Neural progenitor cell (in vitro differentiated cells): ENCODE data around the gene ACOX3. TPM values are rescaled to one million over a fixed set of nuclear protein-coding genes. Genes with fewer than 3 reads are reported as not detected.
A peak's percentile ranks its signal among the peaks of the same experiment; 100 is the strongest.

Experiments used
- DNase-seq: peaks from one replicate; pipeline ENCODE4 v3.0.0-alpha.2; 2016; ENCODE audit warnings: low spot score
- H2AFZ ChIP-seq: fragments of 200-600 bp; sonication (generic); replicated peaks from 2 replicates; pipeline ENCODE4 v1.6.1; 2016; ENCODE audit warnings: antibody characterized with exemption
- H3F3A ChIP-seq: fragments of 200-600 bp; sonication (generic); 2 replicates; pipeline ENCODE4 v1.6.1; 2016; ENCODE audit warnings: antibody characterized with exemption, low read depth
- H3K27ac ChIP-seq: fragments of 200-600 bp; sonication (generic); 2 replicates; pipeline ENCODE4 v1.5.1; 2016; ENCODE audit warnings: mild to moderate bottlenecking
- H3K27me3 ChIP-seq: fragments of 200-600 bp; sonication (generic); 2 replicates; pipeline ENCODE4 v1.6.1; 2016; ENCODE audit warnings: mild to moderate bottlenecking, moderate library complexity
- H3K36me3 ChIP-seq: fragments of 200-600 bp; sonication (generic); 2 replicates; pipeline ENCODE4 v1.5.1; 2016
- H3K4me1 ChIP-seq: fragments of 200-600 bp; sonication (generic); 2 replicates; pipeline ENCODE4 v1.6.1; 2016; ENCODE audit warnings: mixed run types
- H3K4me2 ChIP-seq: fragments of 200-600 bp; sonication (generic); 2 replicates; pipeline ENCODE4 v1.6.1; 2016
- H3K4me3 ChIP-seq: fragments of 200-600 bp; sonication (generic); 2 replicates; pipeline ENCODE4 v1.5.1; 2016
- H3K79me2 ChIP-seq: fragments of 200-600 bp; sonication (generic); 2 replicates; pipeline ENCODE4 v1.6.1; 2016; ENCODE audit warnings: low read depth
- H3K9ac ChIP-seq: fragments of 200-600 bp; sonication (generic); 2 replicates; pipeline ENCODE4 v1.6.1; 2016
- H3K9me3 ChIP-seq: fragments of 200-600 bp; sonication (generic); 2 replicates; pipeline ENCODE4 v1.5.1; 2016; ENCODE audit warnings: low read depth
- H4K20me1 ChIP-seq: fragments of 200-600 bp; sonication (generic); 2 replicates; pipeline ENCODE4 v1.6.1; 2016; ENCODE audit warnings: low read depth
- H3K27ac Mint-ChIP-seq: 3 replicates; pipeline ENCODE4 v1.8.0; 2021; ENCODE audit warnings: mixed read lengths
- H3K27me3 Mint-ChIP-seq: 2 replicates; pipeline ENCODE4 v1.8.0; 2022; ENCODE audit warnings: low read depth, mild to moderate bottlenecking, inconsistent platforms, moderate library complexity, mixed read lengths; ENCODE audit not compliant: insufficient read depth
- H3K36me3 Mint-ChIP-seq: 3 replicates; pipeline ENCODE4 v1.8.0; 2021; ENCODE audit warnings: mixed read lengths
- H3K4me1 Mint-ChIP-seq: 3 replicates; pipeline ENCODE4 v1.8.0; 2021; ENCODE audit warnings: mixed read lengths
- H3K4me3 Mint-ChIP-seq: 3 replicates; pipeline ENCODE4 v1.8.0; 2021; ENCODE audit warnings: mild to moderate bottlenecking, moderate library complexity, mixed read lengths
- H3K9me3 Mint-ChIP-seq: 3 replicates; pipeline ENCODE4 v1.8.0; 2020; ENCODE audit warnings: mixed read lengths
- EZH2 ChIP-seq: fragments of 200-600 bp; sonication (generic); IDR thresholded peaks from 2 replicates; pipeline ENCODE4 v1.6.1; 2017; ENCODE audit warnings: antibody characterized with exemption, mild to moderate bottlenecking, moderate library complexity
- EZH2phosphoT487 ChIP-seq: fragments of 200-600 bp; sonication (generic); IDR thresholded peaks from 2 replicates; pipeline ENCODE4 v1.6.1; 2017; ENCODE audit warnings: antibody characterized with exemption
- total RNA-seq: library from RNA; depleted of rRNA; stranded (reverse); fragments of >200 nt; gene quantifications from 2 replicates; pipeline ENCODE4 v1.2.3, GENCODE V29; 2015; ENCODE audit warnings: low replicate concordance
- TF ChIP-seq, protein P1 (sequence below): fragments of 200-600 bp; sonication (generic); IDR thresholded peaks from 2 replicates; pipeline ENCODE4 v1.5.1; 2017; ENCODE audit warnings: antibody characterized with exemption, mild to moderate bottlenecking

Gene ACOX3
- total RNA-seq, 1 donor from 2014 or later: 14.0 TPM

DNA sequence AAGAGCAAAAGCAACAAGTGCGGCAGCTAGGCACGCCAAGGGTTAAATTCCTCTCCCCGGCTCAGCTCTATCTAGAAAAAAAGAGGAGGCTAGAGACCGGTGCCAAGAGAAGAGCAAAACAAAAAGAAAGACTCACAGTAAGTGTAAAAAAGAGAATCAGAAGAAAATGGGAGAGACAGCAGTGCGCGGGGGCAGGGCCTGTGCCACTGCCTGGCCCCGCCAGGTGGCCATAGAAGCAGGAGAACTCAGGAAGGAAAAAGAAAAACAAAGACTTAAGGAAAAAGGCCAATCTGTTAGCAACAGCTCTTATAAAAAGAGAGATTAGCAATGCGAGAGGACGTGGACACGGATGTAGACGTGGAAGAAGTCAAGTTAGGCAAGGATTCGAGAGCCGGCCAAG, 3.2 kb downstream of the ACOX3 start:
- H3K9me3 Mint-ChIP-seq: peaks cover 10% of the 10 kb centered on the region
- peak overlapping the region; percentile 81 for H2AFZ ChIP-seq
- no peak overlapping the region for H3K9ac ChIP-seq
- H3K27ac ChIP-seq: peak overlapping the region; percentile 76
- H3K4me2 ChIP-seq: peak overlapping the region; percentile 76
- peaks cover 8% of the 10 kb centered on the region for H4K20me1 ChIP-seq
- peak; percentile 64 for DNase-seq
- H3K9me3 ChIP-seq: peaks cover 8% of the 10 kb centered on the region
- H3K36me3 Mint-ChIP-seq: peaks cover 2% of the 10 kb centered on the region
- H3K4me3 Mint-ChIP-seq: peak overlapping the region; percentile 53
- H3K27me3 ChIP-seq: no peaks in the 10 kb centered on the region
- peak overlapping the region; percentile 46 for H3K4me3 ChIP-seq
- peaks cover 55% of the 10 kb centered on the region for H3F3A ChIP-seq
- peaks cover 50% of the 10 kb centered on the region for H3K4me1 Mint-ChIP-seq
- H3K27ac Mint-ChIP-seq: peak overlapping the region; percentile 65
- TF ChIP-seq, protein P1, sequence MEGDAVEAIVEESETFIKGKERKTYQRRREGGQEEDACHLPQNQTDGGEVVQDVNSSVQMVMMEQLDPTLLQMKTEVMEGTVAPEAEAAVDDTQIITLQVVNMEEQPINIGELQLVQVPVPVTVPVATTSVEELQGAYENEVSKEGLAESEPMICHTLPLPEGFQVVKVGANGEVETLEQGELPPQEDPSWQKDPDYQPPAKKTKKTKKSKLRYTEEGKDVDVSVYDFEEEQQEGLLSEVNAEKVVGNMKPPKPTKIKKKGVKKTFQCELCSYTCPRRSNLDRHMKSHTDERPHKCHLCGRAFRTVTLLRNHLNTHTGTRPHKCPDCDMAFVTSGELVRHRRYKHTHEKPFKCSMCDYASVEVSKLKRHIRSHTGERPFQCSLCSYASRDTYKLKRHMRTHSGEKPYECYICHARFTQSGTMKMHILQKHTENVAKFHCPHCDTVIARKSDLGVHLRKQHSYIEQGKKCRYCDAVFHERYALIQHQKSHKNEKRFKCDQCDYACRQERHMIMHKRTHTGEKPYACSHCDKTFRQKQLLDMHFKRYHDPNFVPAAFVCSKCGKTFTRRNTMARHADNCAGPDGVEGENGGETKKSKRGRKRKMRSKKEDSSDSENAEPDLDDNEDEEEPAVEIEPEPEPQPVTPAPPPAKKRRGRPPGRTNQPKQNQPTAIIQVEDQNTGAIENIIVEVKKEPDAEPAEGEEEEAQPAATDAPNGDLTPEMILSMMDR: peak; percentile 24
- no peak for TF ChIP-seq EZH2phosphoT487
- H3K27me3 Mint-ChIP-seq: peaks cover 4% of the 10 kb centered on the region
- peaks cover 38% of the 10 kb centered on the region for H3K4me1 ChIP-seq
- no peaks in the 10 kb centered on the region for H3K36me3 ChIP-seq
- peaks cover 29% of the 10 kb centered on the region for H3K79me2 ChIP-seq

DNA sequence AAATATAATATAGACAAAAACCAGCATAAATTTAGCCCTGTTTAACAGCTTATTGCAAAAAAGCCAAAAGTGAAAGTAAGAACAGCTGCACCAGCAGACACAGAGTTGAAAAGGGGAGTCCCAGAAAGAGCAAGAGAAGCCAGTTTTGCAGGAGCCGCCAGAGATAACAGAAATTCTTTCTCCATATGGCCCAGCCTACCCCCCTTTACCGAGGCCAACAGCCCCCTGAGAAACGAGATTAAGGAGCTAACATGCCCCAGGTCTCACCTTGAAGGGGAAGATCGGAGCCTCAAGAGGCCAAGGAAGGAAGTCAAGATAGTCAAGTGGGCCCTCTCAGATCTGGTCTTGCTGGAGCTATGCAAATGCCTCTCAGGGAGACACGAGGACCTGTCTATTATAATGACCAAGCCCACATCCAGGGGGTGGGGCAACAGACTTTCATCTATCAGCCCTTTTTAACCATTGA, 4.8 kb downstream of the ACOX3 start:
- no peak overlapping the region for H2AFZ ChIP-seq
- peaks cover 2% of the 10 kb centered on the region for H3K36me3 Mint-ChIP-seq
- no peak overlapping the region for H3K4me2 ChIP-seq
- peaks cover 55% of the 10 kb centered on the region for H3F3A ChIP-seq
- no peak overlapping the region for H3K9ac ChIP-seq
- no peaks in the 10 kb centered on the region for H4K20me1 ChIP-seq
- TF ChIP-seq, protein P1: no peak
- TF ChIP-seq EZH2 (no peak), EZH2phosphoT487 (no peak)
- H3K4me3 ChIP-seq: no peak overlapping the region
- H3K36me3 ChIP-seq: no peaks in the 10 kb centered on the region
- peaks cover 38% of the 10 kb centered on the region for H3K4me1 Mint-ChIP-seq
- DNase-seq: no peak
- H3K27me3 ChIP-seq: no peaks in the 10 kb centered on the region
- peaks cover 3% of the 10 kb centered on the region for H3K27me3 Mint-ChIP-seq
- H3K27ac Mint-ChIP-seq: no peak overlapping the region
- peaks cover 29% of the 10 kb centered on the region for H3K4me1 ChIP-seq
- peaks cover 10% of the 10 kb centered on the region for H3K9me3 Mint-ChIP-seq
- H3K27ac ChIP-seq: no peak overlapping the region
- no peak overlapping the region for H3K4me3 Mint-ChIP-seq
- peaks cover 13% of the 10 kb centered on the region for H3K79me2 ChIP-seq
- H3K9me3 ChIP-seq: peaks cover 8% of the 10 kb centered on the region

DNA sequence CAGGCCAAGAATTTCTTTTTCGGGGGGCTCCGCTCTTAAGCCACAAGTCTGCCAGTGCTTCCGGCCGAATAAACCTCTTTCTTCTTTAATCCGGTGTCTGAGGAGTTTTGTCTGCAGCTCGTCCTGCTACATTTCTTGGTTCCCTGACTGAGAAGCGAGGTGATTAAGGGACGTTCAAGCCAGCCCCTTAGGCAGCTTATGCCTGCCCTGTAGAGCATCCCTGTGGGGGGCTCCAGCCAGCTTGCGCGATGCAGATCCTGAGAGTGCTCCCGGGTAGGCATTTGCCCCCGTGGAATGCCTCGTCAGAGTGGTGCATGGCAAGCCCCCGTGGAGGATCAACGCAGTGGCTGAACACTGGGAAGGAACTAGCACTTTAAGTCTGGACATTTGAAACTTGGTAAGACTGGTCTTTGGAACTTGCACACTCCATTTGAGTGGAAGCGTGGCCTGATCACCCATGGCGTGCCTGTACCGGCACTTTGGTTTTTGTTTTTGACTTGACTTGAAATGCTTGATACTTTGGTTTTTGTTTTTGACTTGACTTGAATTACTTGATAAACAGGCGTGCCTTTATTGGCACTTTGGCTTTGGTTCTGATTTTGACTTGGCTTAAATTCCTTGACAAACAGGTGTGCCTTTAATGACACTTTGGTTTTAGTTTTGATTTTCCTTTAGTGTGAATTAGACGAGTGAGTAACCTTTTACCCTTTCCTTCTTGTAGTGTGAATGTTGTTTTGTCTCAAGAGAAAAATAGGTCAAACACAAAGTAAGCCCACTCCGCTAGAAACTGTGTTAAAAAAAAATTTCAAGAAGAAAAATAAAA, 6.1 kb downstream of the ACOX3 start:
- H3K27ac Mint-ChIP-seq: no peak overlapping the region
- H3K4me1 ChIP-seq: peaks cover 29% of the 10 kb centered on the region
- peaks cover 28% of the 10 kb centered on the region for H3K4me1 Mint-ChIP-seq

More for the DNA sequence above, 6.1 kb downstream of the ACOX3 start:
- peak overlapping the region; percentile 55 for H3K4me3 Mint-ChIP-seq
- peak; percentile 71 for DNase-seq
- peaks cover 2% of the 10 kb centered on the region for H3K9me3 Mint-ChIP-seq
- H3K36me3 Mint-ChIP-seq: peaks cover 2% of the 10 kb centered on the region
- no peak overlapping the region for H3K4me3 ChIP-seq
- no peaks in the 10 kb centered on the region for H4K20me1 ChIP-seq
- TF ChIP-seq EZH2 (no peak), EZH2phosphoT487 (no peak)
- TF ChIP-seq, protein P1: no peak
- no peak overlapping the region for H3K4me2 ChIP-seq
- H3K36me3 ChIP-seq: no peaks in the 10 kb centered on the region
- H3K9me3 ChIP-seq: peaks cover 5% of the 10 kb centered on the region
- no peak overlapping the region for H3K9ac ChIP-seq
- peaks cover 3% of the 10 kb centered on the region for H3K27me3 Mint-ChIP-seq
- H3K79me2 ChIP-seq: peaks cover 9% of the 10 kb centered on the region
- H3K27me3 ChIP-seq: no peaks in the 10 kb centered on the region
- H2AFZ ChIP-seq: no peak overlapping the region
- no peak overlapping the region for H3K27ac ChIP-seq
- H3F3A ChIP-seq: peaks cover 51% of the 10 kb centered on the region
